DOHH2 (cell line): ENCODE results near the gene TLE2.

Source experiments
- EZH2phosphoT487 ChIP-seq: fragments of 200-600 bp; sonication (generic); IDR thresholded peaks from 2 replicates; pipeline ENCODE4 v1.6.1; 2017; ENCODE audit warnings: borderline replicate concordance, mild to moderate bottlenecking, antibody characterized with exemption, low read length, moderate library complexity, mixed read lengths
- TF ChIP-seq, protein P1 (sequence below): fragments of 200-600 bp; sonication (generic); IDR thresholded peaks from one replicate; pipeline ENCODE4 v1.5.1; 2014; ENCODE audit warnings: antibody characterized with exemption, mild to moderate bottlenecking, low read depth, low read length; ENCODE audit not compliant: poor library complexity, severe bottlenecking

DNA sequence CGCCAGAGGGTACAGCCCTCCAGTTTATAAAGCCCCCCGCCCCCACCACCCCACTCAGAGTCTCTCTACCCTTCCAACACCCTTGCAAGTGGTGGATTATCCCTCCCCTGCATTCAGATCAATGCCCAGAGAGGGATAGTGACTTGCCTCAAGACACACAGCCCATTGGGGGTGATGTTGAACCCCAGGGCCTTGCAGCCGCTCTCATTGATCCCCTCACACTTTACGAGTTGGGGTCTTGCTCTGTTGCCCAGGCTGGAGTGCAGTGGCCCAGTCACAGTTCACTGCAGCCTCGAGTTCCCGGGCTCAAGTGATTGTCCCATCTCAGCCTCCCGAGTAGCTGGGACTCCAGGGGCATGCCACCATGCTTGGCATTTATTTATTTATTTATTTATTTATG is 11.2 kb downstream of the TLE2 start:
- TF ChIP-seq, protein P1, sequence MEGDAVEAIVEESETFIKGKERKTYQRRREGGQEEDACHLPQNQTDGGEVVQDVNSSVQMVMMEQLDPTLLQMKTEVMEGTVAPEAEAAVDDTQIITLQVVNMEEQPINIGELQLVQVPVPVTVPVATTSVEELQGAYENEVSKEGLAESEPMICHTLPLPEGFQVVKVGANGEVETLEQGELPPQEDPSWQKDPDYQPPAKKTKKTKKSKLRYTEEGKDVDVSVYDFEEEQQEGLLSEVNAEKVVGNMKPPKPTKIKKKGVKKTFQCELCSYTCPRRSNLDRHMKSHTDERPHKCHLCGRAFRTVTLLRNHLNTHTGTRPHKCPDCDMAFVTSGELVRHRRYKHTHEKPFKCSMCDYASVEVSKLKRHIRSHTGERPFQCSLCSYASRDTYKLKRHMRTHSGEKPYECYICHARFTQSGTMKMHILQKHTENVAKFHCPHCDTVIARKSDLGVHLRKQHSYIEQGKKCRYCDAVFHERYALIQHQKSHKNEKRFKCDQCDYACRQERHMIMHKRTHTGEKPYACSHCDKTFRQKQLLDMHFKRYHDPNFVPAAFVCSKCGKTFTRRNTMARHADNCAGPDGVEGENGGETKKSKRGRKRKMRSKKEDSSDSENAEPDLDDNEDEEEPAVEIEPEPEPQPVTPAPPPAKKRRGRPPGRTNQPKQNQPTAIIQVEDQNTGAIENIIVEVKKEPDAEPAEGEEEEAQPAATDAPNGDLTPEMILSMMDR = no peak
- TF ChIP-seq EZH2phosphoT487 = no peak
